Prostate gland (tissue), 2 donors: ENCODE data around the gene GLRX. TPM values are rescaled to one million over a fixed set of nuclear protein-coding genes. Genes with fewer than 3 reads are reported as not detected.

Experiments
- DNase-seq: peaks from one replicate; pipeline ENCODE4 v3.0.0-alpha.2; 2019; ENCODE audit warnings: low spot score
- H3K27ac ChIP-seq, 2 donors: fragments of 200-600 bp; sonication (generic); 2 replicates each; pipeline ENCODE4 v1.5.1; 2017 to 2019
- H3K27me3 ChIP-seq: fragments of 200-600 bp; sonication (generic); replicated peaks from 2 replicates; pipeline ENCODE4 v1.5.1; 2019; ENCODE audit not compliant: insufficient read depth
- H3K36me3 ChIP-seq, 2 donors: fragments of 200-600 bp; sonication (generic); 1 replicate in 1 of 2; 2 replicates in 1 of 2; pipeline versions ENCODE4 v1.5.1 to v1.8.1; 2017 to 2019
- H3K4me1 ChIP-seq: fragments of 200-600 bp; sonication (generic); replicated peaks from 2 replicates; pipeline ENCODE4 v1.5.1; 2019
- H3K4me3 ChIP-seq, 2 donors: fragments of 200-600 bp; sonication (generic); 2 replicates each; pipeline ENCODE4 v1.5.1; 2017 to 2019
- H3K9me3 ChIP-seq: fragments of 200-600 bp; sonication (generic); 2 replicates; pipeline ENCODE4 v1.5.1; 2017
- CTCF ChIP-seq, 4 experiments: fragments of 200-600 bp in 2 of 4; fragments of 450-650 bp in 2 of 4; sonication (generic) in 2 of 4; IDR thresholded peaks; 1 replicate in 3 of 4; 2 replicates in 1 of 4; pipeline ENCODE4 v1.5.1; 2016 to 2019; ENCODE audit warnings: antibody characterized with exemption in 4 of 4, mild to moderate bottlenecking in 2 of 4, moderate library complexity in 2 of 4
- POLR2A ChIP-seq: fragments of 450-650 bp; IDR thresholded peaks from one replicate; pipeline ENCODE4 v1.6.1; 2016; ENCODE audit warnings: antibody characterized with exemption, mild to moderate bottlenecking
- POLR2AphosphoS5 ChIP-seq: sonication (generic); formaldehyde crosslinking; IDR thresholded peaks from one replicate; pipeline ENCODE4 v1.6.1; 2017; ENCODE audit warnings: antibody characterized with exemption
- WGBS: methylation state at CpG from one replicate; pipeline ENCODE4 v1.1.5; 2018; 5-methylcytosine and 5-hydroxymethylcytosine counted together
- intact Hi-C: fragments of 100-400 bp; cut with DNase I; formaldehyde crosslinking; loops from one replicate; pipeline ENCODE4 v1.14.2; 2022
- total RNA-seq, 2 donors: library from RNA; depleted of rRNA; stranded (reverse); fragments of >200 nt; gene quantifications; one replicate each; pipeline ENCODE4 v1.1.0, GENCODE V29; 2016

The GLRX gene
- total RNA-seq, 2 donors from 2014 or later, result 16.6 to 34.8 TPM

- H3K4me3 ChIP-seq, result no peak overlapping the region
- H3K9me3 ChIP-seq, result no peaks in the 10 kb centered on the region
- no peaks in the 10 kb centered on the region for H3K36me3 ChIP-seq
- TF ChIP-seq POLR2A (no peak), POLR2AphosphoS5 (no peak), CTCF (IDR thresholded peaks at IDR 0.05) (no peak)
- no peak for DNase-seq
- no peak overlapping the region for H3K27ac ChIP-seq
- 81% methylated on average over 1 of the region's 1 CpG for WGBS
- intact Hi-C loops, result no loop called here
- H3K4me1 ChIP-seq, result no peaks in the 10 kb centered on the region
- H3K27me3 ChIP-seq, result no peaks in the 10 kb centered on the region
These were observed 14.0 kb upstream of the GLRX start for GRCh38 chr5:95836544-95836943.

- intact Hi-C loops, result no loop called here
- H3K4me1 ChIP-seq, result no peaks in the 10 kb centered on the region
- no peaks in the 10 kb centered on the region for H3K9me3 ChIP-seq
- H3K27me3 ChIP-seq, result no peaks in the 10 kb centered on the region
- peak overlapping the region in 1 of 2 donors; percentile 46 for H3K4me3 ChIP-seq
- 57% methylated on average over 10 of the region's 10 CpGs for whole genome bisulfite sequencing
- no peak for DNase-seq
- no peak for TF ChIP-seq CTCF (IDR thresholded peaks at IDR 0.05)
- no peak for TF ChIP-seq POLR2AphosphoS5
- TF ChIP-seq POLR2A, result no peak
- peak overlapping the region; percentile 78 to 87 for H3K27ac ChIP-seq
- H3K36me3 ChIP-seq, result no peaks in the 10 kb centered on the region
These were observed 13.3 kb upstream of the GLRX start for GRCh38 chr5:95835682-95836385.

- Histone ChIP-seq H3K9me3 (no peaks in the 10 kb centered on the region), H3K4me1 (no peaks in the 10 kb centered on the region), H3K4me3 (no peak overlapping the region), H3K27ac (no peak overlapping the region), H3K27me3 (no peaks in the 10 kb centered on the region), H3K36me3 (no peaks in the 10 kb centered on the region)
- DNase-seq, result no peak
- intact Hi-C loops, result no loop called here
- TF ChIP-seq POLR2A (no peak), POLR2AphosphoS5 (no peak), CTCF (IDR thresholded peaks at IDR 0.05) (no peak)
These were observed 10.1 kb upstream of the GLRX start for GRCh38 chr5:95832664-95833063.

GRCh38 chr5:95830226-95830625 lies 7.7 kb upstream of the GLRX start:
- Histone ChIP-seq H3K27ac (no peak overlapping the region), H3K4me1 (no peaks in the 10 kb centered on the region)
- intact Hi-C loops, result no loop called here

More at GRCh38 chr5:95830226-95830625, 7.7 kb upstream of the GLRX start:
- no peak overlapping the region for H3K4me3 ChIP-seq
- no peak for DNase-seq
- no peaks in the 10 kb centered on the region for H3K36me3 ChIP-seq
- H3K9me3 ChIP-seq, result no peaks in the 10 kb centered on the region
- H3K27me3 ChIP-seq, result no peaks in the 10 kb centered on the region
- TF ChIP-seq CTCF (IDR thresholded peaks at IDR 0.05), result no peak
- no peak for TF ChIP-seq POLR2AphosphoS5
- no peak for TF ChIP-seq POLR2A
- WGBS, result 92% methylated on average over 2 of the region's 2 CpGs
